ENCODE results near the gene FCHO1.

The FCHO1 gene

GRCh38 chr19:17758515-17758914 lies 7.2 kb downstream of the FCHO1 start:
- H3K4me3 ChIP-seq (ENCODE audit: low read depth, low read length): no peak overlapping the region
- no peak overlapping the region for H3K27ac ChIP-seq
- H3K27me3 ChIP-seq (ENCODE audit: control insufficient read depth, insufficient read depth, low read length): no peaks in the 10 kb centered on the region
- H3K36me3 ChIP-seq (ENCODE audit: control insufficient read depth, insufficient read depth, low read length): no peaks in the 10 kb centered on the region
- no peaks in the 10 kb centered on the region for H3K9me3 ChIP-seq (ENCODE audit: control insufficient read depth, low read length)
- no peak overlapping the region for H2AFZ ChIP-seq
- H3K4me1 ChIP-seq: no peaks in the 10 kb centered on the region
- no peak overlapping the region for H3K9ac ChIP-seq
- TF ChIP-seq CTCF (IDR thresholded peaks at IDR 0.05): no peak
- no peak overlapping the region for H3K4me2 ChIP-seq (ENCODE audit: low read length)
- H3K79me2 ChIP-seq: no peaks in the 10 kb centered on the region

GRCh38 chr19:17761148-17761547 lies 9.9 kb downstream of the FCHO1 start:
- Histone ChIP-seq H2AFZ (no peak overlapping the region), H3K27ac (no peak overlapping the region), H3K4me2 (ENCODE audit: low read length) (no peak overlapping the region), H3K27me3 (ENCODE audit: control insufficient read depth, insufficient read depth, low read length) (no peaks in the 10 kb centered on the region), H3K9me3 (ENCODE audit: control insufficient read depth, low read length) (no peaks in the 10 kb centered on the region), H3K4me1 (no peaks in the 10 kb centered on the region), H3K9ac (no peak overlapping the region), H3K36me3 (ENCODE audit: control insufficient read depth, insufficient read depth, low read length) (no peaks in the 10 kb centered on the region), H3K4me3 (ENCODE audit: low read depth, low read length) (no peak overlapping the region), H3K79me2 (no peaks in the 10 kb centered on the region)
- TF ChIP-seq CTCF (IDR thresholded peaks at IDR 0.05): no peak

- H3K79me2 ChIP-seq: no peaks in the 10 kb centered on the region
- no peak overlapping the region for H3K4me3 ChIP-seq (ENCODE audit: low read depth, low read length)
- no peaks in the 10 kb centered on the region for H3K9me3 ChIP-seq (ENCODE audit: control insufficient read depth, low read length)
- H3K27ac ChIP-seq: no peak overlapping the region
- H3K36me3 ChIP-seq (ENCODE audit: control insufficient read depth, insufficient read depth, low read length): no peaks in the 10 kb centered on the region
- H3K27me3 ChIP-seq (ENCODE audit: control insufficient read depth, insufficient read depth, low read length): no peaks in the 10 kb centered on the region
- H3K4me2 ChIP-seq (ENCODE audit: low read length): no peak overlapping the region
- TF ChIP-seq CTCF (IDR thresholded peaks at IDR 0.05): no peak
- no peaks in the 10 kb centered on the region for H3K4me1 ChIP-seq
- H2AFZ ChIP-seq: no peak overlapping the region
- no peak overlapping the region for H3K9ac ChIP-seq
These were observed 11.4 kb downstream of the FCHO1 start for GRCh38 chr19:17762505-17763229.

GRCh38 chr19:17764348-17764747 lies 13.1 kb downstream of the FCHO1 start:
- Histone ChIP-seq H3K27me3 (ENCODE audit: control insufficient read depth, insufficient read depth, low read length) (no peaks in the 10 kb centered on the region), H3K4me3 (ENCODE audit: low read depth, low read length) (no peak overlapping the region), H3K9me3 (ENCODE audit: control insufficient read depth, low read length) (no peaks in the 10 kb centered on the region), H3K9ac (no peak overlapping the region), H3K4me1 (no peaks in the 10 kb centered on the region), H2AFZ (no peak overlapping the region), H3K36me3 (ENCODE audit: control insufficient read depth, insufficient read depth, low read length) (no peaks in the 10 kb centered on the region), H3K79me2 (no peaks in the 10 kb centered on the region), H3K4me2 (ENCODE audit: low read length) (no peak overlapping the region), H3K27ac (no peak overlapping the region)
- TF ChIP-seq CTCF (IDR thresholded peaks at IDR 0.05): no peak

- no peaks in the 10 kb centered on the region for H3K27me3 ChIP-seq (ENCODE audit: control insufficient read depth, insufficient read depth, low read length)
- H3K4me3 ChIP-seq (ENCODE audit: low read depth, low read length): no peak overlapping the region
- no peaks in the 10 kb centered on the region for H3K4me1 ChIP-seq
- no peaks in the 10 kb centered on the region for H3K79me2 ChIP-seq
- no peaks in the 10 kb centered on the region for H3K9me3 ChIP-seq (ENCODE audit: control insufficient read depth, low read length)
- H2AFZ ChIP-seq: no peak overlapping the region
- no peak overlapping the region for H3K27ac ChIP-seq
- no peak for TF ChIP-seq CTCF (IDR thresholded peaks at IDR 0.05)
- no peak overlapping the region for H3K4me2 ChIP-seq (ENCODE audit: low read length)
- H3K9ac ChIP-seq: no peak overlapping the region
- no peaks in the 10 kb centered on the region for H3K36me3 ChIP-seq (ENCODE audit: control insufficient read depth, insufficient read depth, low read length)
These were observed 13.9 kb downstream of the FCHO1 start for GRCh38 chr19:17765069-17765618.

Data from parathyroid adenoma (tissue), 2 donors.